MM.1S (cell line): ENCODE measurements around the gene FSIP1.

ENCODE experiments used
- EZH2 ChIP-seq: fragments of 300-600 bp; sonication (generic); optimal IDR thresholded peaks from 2 replicates; pipeline ENCODE3; 2017; ENCODE audit warnings: low read depth, mild to moderate bottlenecking, antibody characterized with exemption, low read length, mixed read lengths
- TF ChIP-seq, protein P1 (sequence below): fragments of 300-600 bp; sonication (generic); IDR thresholded peaks from 2 replicates; pipeline ENCODE4 v1.5.1; 2016; ENCODE audit warnings: antibody characterized with exemption, low read length, mixed read lengths

DNA sequence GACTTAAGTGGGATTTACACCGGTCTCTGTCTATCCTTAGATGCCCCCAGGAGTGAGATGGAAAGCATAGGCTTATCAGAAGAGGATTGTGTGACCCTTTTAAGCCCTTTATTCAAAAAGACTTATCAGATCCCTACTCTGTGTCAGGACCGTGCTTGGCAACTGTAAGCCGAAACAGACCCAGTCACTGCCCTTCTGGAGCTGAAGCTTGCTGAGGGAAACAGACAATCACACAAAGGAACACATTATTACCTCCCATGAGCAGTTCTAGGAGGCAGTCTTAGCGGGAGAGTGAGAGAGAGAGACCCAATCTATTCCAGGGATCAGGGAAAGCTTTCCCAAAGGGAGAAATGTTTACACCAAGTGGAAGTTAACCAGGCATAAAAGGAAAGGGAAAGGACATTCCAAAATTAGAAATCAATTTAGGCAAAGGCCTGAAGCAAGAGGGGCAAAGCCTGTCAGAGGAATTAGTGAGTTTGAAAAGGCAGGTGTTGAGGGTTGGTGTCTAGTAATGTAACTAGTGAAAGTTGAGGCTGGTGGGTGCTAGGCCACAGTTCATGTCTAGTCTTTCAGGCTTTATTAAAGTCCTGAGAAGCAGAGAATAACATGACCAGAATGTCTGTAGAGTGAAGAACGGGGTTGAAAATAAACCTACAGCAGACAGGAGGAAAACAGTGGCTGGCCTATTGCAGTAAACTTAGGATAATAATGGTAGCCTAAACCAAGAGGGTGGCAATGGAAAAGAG is 115.1 kb downstream of the FSIP1 start:
- TF ChIP-seq, protein P1, sequence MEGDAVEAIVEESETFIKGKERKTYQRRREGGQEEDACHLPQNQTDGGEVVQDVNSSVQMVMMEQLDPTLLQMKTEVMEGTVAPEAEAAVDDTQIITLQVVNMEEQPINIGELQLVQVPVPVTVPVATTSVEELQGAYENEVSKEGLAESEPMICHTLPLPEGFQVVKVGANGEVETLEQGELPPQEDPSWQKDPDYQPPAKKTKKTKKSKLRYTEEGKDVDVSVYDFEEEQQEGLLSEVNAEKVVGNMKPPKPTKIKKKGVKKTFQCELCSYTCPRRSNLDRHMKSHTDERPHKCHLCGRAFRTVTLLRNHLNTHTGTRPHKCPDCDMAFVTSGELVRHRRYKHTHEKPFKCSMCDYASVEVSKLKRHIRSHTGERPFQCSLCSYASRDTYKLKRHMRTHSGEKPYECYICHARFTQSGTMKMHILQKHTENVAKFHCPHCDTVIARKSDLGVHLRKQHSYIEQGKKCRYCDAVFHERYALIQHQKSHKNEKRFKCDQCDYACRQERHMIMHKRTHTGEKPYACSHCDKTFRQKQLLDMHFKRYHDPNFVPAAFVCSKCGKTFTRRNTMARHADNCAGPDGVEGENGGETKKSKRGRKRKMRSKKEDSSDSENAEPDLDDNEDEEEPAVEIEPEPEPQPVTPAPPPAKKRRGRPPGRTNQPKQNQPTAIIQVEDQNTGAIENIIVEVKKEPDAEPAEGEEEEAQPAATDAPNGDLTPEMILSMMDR = no peak
- no peak for TF ChIP-seq EZH2
